SU-DHL-6 (cell line): ENCODE measurements around the gene TEAD1.

Experiments used
- H2AFZ ChIP-seq: fragments of 200-600 bp; sonication (generic); 2 replicates; pipeline ENCODE4 v1.6.1; 2014; ENCODE audit warnings: low read depth, mild to moderate bottlenecking, moderate library complexity, mixed read lengths, antibody characterized with exemption, low read length; ENCODE audit not compliant: severe bottlenecking
- H3F3A ChIP-seq: fragments of 200-600 bp; shearing (Covaris generic); 2 replicates; pipeline ENCODE4 v1.6.0; 2016; ENCODE audit warnings: antibody characterized with exemption, mild to moderate bottlenecking; ENCODE audit not compliant: insufficient read depth
- H3K27ac ChIP-seq: fragments of 200-600 bp; sonication (generic); 2 replicates; pipeline ENCODE4 v1.5.1; 2016; ENCODE audit warnings: low read depth, mild to moderate bottlenecking, low read length, moderate library complexity, mixed read lengths
- H3K27me3 ChIP-seq: fragments of 200-600 bp; sonication (generic), shearing (Covaris generic); 2 replicates; pipeline ENCODE4 v1.6.0; 2014; ENCODE audit warnings: mild to moderate bottlenecking, low read length
- H3K36me3 ChIP-seq: fragments of 200-600 bp; sonication (generic); 2 replicates; pipeline ENCODE4 v1.6.1; 2014; ENCODE audit warnings: mild to moderate bottlenecking, low read length, mixed read lengths
- H3K4me2 ChIP-seq: fragments of 300-600, 200-600 bp; shearing (Covaris generic), sonication (generic); 2 replicates; pipeline ENCODE4 v1.6.0; 2014; ENCODE audit warnings: low read length, low read depth, mild to moderate bottlenecking; ENCODE audit not compliant: poor library complexity, severe bottlenecking
- H3K4me3 ChIP-seq: fragments of 200-600 bp; sonication (generic); 2 replicates; pipeline ENCODE4 v1.5.1; 2014; ENCODE audit warnings: antibody characterized with exemption, low read length, mild to moderate bottlenecking, mixed read lengths; ENCODE audit not compliant: insufficient read depth, poor library complexity, severe bottlenecking
- H3K79me2 ChIP-seq: fragments of 200-600 bp; sonication (generic); 2 replicates; pipeline ENCODE4 v1.6.1; 2014; ENCODE audit warnings: mild to moderate bottlenecking, low read length, moderate library complexity; ENCODE audit not compliant: insufficient read depth
- H3K9ac ChIP-seq: fragments of 200-600 bp; sonication (generic); 2 replicates; pipeline ENCODE4 v1.7.0; 2014; ENCODE audit warnings: mild to moderate bottlenecking, low read length
- H3K9me2 ChIP-seq: fragments of 200-600 bp; sonication (generic); replicated peaks from 2 replicates; pipeline ENCODE4 v1.6.1; 2014; ENCODE audit warnings: low read length; ENCODE audit not compliant: insufficient read depth
- H3K9me3 ChIP-seq: fragments of 200-600 bp; sonication (generic); 2 replicates; pipeline ENCODE4 v1.6.1; 2014; ENCODE audit warnings: low read length, mixed read lengths; ENCODE audit not compliant: insufficient read depth
- H4K20me1 ChIP-seq: fragments of 200-600 bp; sonication (generic); 2 replicates; pipeline ENCODE4 v1.6.1; 2014; ENCODE audit warnings: low read depth, mild to moderate bottlenecking, antibody characterized with exemption, low read length, moderate library complexity, mixed read lengths
- CTCF ChIP-seq: fragments of 200-600 bp; sonication (generic); IDR thresholded peaks from one replicate; pipeline ENCODE4 v1.5.1; 2017; ENCODE audit warnings: antibody characterized with exemption, mild to moderate bottlenecking, low read length, moderate library complexity; ENCODE audit not compliant: insufficient read depth, poor library complexity, severe bottlenecking
- EZH2phosphoT487 ChIP-seq: fragments of 200-600 bp; sonication (generic), shearing (Covaris generic); conservative IDR thresholded peaks from 2 replicates; pipeline ENCODE4 v1.6.1; 2018; ENCODE audit warnings: mild to moderate bottlenecking, antibody characterized with exemption, low read length, moderate library complexity, mixed read lengths

The TEAD1 gene

GRCh38 chr11:12678092-12678491 lies 3.9 kb downstream of the TEAD1 start:
- H3K9me2 ChIP-seq, result no peaks in the 10 kb centered on the region
- H4K20me1 ChIP-seq, result no peaks in the 10 kb centered on the region
- H3K9ac ChIP-seq, result no peak overlapping the region
- H3F3A ChIP-seq, result no peaks in the 10 kb centered on the region
- H3K9me3 ChIP-seq, result no peaks in the 10 kb centered on the region
- H2AFZ ChIP-seq, result no peak overlapping the region
- H3K27me3 ChIP-seq, result no peaks in the 10 kb centered on the region
- no peak overlapping the region for H3K27ac ChIP-seq
- no peak overlapping the region for H3K4me2 ChIP-seq
- TF ChIP-seq CTCF (no peak), EZH2phosphoT487 (no peak)
- H3K79me2 ChIP-seq, result no peaks in the 10 kb centered on the region
- no peak overlapping the region for H3K4me3 ChIP-seq
- no peaks in the 10 kb centered on the region for H3K36me3 ChIP-seq

GRCh38 chr11:12678991-12679390 lies 4.8 kb downstream of the TEAD1 start:
- no peak for TF ChIP-seq EZH2phosphoT487
- Histone ChIP-seq H2AFZ (no peak overlapping the region), H4K20me1 (no peaks in the 10 kb centered on the region), H3F3A (no peaks in the 10 kb centered on the region), H3K79me2 (no peaks in the 10 kb centered on the region), H3K9me3 (no peaks in the 10 kb centered on the region), H3K9ac (no peak overlapping the region), H3K36me3 (no peaks in the 10 kb centered on the region), H3K27me3 (no peaks in the 10 kb centered on the region), H3K4me2 (no peak overlapping the region), H3K9me2 (no peaks in the 10 kb centered on the region), H3K4me3 (no peak overlapping the region), H3K27ac (no peak overlapping the region)

- no peaks in the 10 kb centered on the region for H4K20me1 ChIP-seq
- no peak overlapping the region for H3K9ac ChIP-seq
- no peak overlapping the region for H3K4me2 ChIP-seq
- H3K9me2 ChIP-seq, result no peaks in the 10 kb centered on the region
- no peaks in the 10 kb centered on the region for H3K79me2 ChIP-seq
- H3K27ac ChIP-seq, result no peak overlapping the region
- no peak overlapping the region for H2AFZ ChIP-seq
- H3K27me3 ChIP-seq, result no peaks in the 10 kb centered on the region
- TF ChIP-seq EZH2phosphoT487 (no peak), CTCF (no peak)
- no peak overlapping the region for H3K4me3 ChIP-seq
- no peaks in the 10 kb centered on the region for H3F3A ChIP-seq
- H3K36me3 ChIP-seq, result no peaks in the 10 kb centered on the region
- H3K9me3 ChIP-seq, result no peaks in the 10 kb centered on the region
Observed at GRCh38 chr11:12679471-12679870, 5.2 kb downstream of the TEAD1 start.

- Histone ChIP-seq H3K4me2 (no peak overlapping the region), H2AFZ (no peak overlapping the region), H3K4me3 (no peak overlapping the region), H4K20me1 (no peaks in the 10 kb centered on the region), H3K79me2 (no peaks in the 10 kb centered on the region), H3K27ac (no peak overlapping the region), H3K9ac (no peak overlapping the region), H3K36me3 (no peaks in the 10 kb centered on the region), H3F3A (no peaks in the 10 kb centered on the region), H3K9me2 (no peaks in the 10 kb centered on the region), H3K9me3 (no peaks in the 10 kb centered on the region), H3K27me3 (no peaks in the 10 kb centered on the region)
- no peak for TF ChIP-seq EZH2phosphoT487
Observed at GRCh38 chr11:12680246-12680939, 6.2 kb downstream of the TEAD1 start.
